Stimulated activated naive CD4-positive, alpha-beta T cell (primary cell): ENCODE results near the gene PTP4A2.
A peak's percentile ranks its signal among the peaks of the same experiment; 100 is the strongest.

ENCODE experiments used
- DNase-seq, 6 experiments: peaks; one replicate each; lab custom pipeline; 2025; lab: John Stamatoyannopoulos, UW

PTP4A2 gene

DNA sequence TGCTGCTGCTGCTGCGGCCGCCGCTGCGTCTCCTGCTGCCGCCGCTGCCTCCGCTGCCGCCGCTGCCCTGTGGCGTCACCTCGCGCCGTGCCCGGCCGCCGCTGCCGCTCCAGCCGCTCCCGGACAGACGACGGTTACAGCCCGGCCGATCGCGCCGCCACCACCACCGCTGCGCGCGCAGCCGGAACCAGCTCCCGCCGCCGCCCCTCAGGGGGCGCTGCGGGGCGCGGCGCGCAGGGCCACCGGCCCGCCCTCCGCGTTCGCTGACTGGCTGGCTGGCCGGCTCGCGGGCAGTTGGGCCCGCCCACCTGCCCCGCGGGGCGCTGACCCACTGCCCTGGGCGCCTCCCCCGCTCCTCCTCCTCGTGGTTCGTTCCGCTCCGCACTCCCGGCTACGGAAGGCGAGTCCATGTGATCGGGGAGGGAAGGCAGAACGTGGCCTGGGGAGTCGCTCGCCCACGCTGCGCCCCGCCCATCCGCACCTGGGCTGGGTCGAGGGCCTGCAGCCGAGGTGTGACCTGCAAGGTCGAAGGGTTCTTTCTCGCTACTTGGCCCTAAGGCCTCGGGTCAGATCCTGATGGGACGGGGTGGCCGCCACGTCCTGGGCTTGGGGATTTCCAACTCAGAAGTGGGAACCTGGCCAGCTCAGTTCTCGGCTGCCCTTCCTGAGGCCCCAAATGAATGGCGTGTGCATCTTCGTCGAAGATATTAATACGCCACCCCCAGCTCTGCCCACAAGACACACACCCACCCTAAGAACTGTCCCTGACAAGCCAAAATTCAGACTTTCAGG, at the start of gene PTP4A2:
Gene PTP4A2, minus strand, starts transcription at position 185 of the 792 bp plus-strand sequence. CDS start 19,303 bp downstream, outside the sequence.
- peak; percentile 67 to 90 (median 80) for DNase-seq

GRCh38 chr1:31987135-31987619, 49.0 kb upstream of the PTP4A2 start:
- no peak for DNase-seq

DNA sequence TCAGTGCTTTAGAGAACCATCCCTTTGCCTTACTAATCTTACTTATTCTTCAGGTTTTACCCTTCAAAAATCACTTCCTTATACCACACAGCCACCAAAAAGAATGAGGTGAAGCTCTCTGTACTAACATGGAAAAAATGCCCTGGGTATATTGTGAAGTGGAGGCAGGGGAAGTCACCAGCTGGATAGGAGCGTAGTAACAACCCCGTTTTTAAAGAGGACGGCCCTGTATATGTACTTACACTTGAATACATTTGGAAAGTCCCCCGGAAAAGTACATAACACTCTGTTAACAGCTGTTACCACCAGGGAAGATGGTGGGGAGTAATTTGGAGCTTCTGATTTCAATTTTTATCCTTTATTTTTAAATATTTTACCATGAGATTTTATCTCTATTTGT, 47.3 kb upstream of the PTP4A2 start:
- no peak for DNase-seq

DNA sequence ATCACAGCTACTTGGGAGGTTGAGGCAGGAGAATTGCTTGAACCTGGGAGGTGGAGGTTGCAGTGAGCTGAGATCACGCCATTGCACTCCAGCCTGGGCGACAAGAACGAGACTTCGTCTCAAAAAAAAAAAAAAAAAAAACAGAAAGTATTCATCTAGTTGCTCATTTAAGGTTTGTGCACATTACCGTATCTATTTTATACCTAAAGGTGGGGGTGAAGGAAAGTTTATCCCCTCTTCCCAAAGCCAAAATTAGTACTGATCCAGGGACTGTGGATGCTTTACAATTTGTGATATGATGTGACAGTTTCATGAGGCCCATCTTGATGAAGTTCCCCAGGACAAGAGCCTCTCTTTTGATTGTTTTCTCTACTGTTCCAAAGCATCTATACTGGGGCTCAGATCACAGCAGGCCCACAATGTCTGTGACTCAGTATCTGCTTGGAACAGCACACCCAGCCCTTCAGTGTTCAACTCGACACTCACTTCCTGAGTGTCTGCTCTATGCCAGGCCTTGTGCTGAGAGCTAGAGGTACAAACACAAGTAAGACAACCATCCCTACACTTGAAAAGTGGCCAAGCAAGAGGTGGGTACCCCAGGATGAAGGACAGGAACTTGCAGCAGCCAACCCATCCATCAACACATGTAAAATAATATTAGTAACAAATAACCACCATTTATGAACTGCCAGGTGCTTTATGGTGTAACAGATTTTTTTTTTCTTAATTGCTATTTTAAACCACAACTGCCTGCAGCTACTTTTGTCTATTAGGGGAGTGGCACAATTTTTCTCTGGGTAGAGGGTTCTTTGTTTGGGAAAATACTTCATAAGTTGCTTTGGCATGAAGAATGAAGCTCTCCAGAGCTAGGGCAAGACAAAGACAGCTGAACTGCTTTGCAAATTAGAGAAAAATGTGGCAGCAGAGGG, 46.5 kb upstream of the PTP4A2 start:
- DNase-seq: peak in 2 of 6 experiments; percentile 12 to 32

GRCh38 chr1:31981972-31982371, 43.8 kb upstream of the PTP4A2 start:
- peak in 3 of 6 experiments; percentile 62 to 66 (median 64) for DNase-seq

- no peak for DNase-seq
Observed at GRCh38 chr1:31981456-31981839, 43.3 kb upstream of the PTP4A2 start.

- DNase-seq: no peak
Observed at GRCh38 chr1:31980835-31981455, 42.8 kb upstream of the PTP4A2 start.

- DNase-seq: no peak
Observed at GRCh38 chr1:31978843-31979400, 40.8 kb upstream of the PTP4A2 start.

DNA sequence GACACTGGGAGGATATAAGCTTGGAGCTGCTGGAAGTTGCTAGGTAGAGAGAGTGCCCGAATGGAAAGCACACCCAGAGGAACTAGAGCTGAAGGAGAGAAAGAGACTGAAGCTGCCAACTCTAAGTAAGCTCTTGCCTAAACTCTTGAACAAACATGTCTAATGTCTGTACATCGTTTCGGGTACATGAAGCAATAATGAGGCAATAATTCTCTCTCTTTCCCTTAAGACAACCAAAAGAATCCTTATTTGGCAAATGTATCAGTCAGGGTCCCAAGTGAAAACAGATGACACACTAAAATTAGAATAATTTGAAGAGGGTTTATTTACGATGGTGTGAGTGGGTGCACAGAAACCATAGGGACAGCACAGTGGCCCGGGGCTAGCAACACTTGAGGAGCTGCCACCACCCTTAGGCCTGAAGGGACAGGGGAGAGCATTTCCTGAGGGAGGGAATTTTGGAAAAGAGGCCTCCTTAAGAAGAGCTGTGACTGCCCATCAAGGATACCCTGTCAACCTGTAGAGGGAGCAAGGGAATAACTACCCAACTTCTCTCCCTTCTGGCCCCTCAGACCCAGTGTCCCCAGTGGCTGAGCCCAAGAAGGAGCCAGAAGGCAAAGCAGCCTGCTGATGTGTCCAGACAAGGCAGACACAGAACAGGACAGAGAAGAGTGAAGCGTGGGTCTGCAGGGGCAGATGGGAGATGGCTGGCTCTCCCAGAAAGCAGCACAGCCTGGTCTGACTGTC, 39.4 kb upstream of the PTP4A2 start:
- no peak for DNase-seq

DNA sequence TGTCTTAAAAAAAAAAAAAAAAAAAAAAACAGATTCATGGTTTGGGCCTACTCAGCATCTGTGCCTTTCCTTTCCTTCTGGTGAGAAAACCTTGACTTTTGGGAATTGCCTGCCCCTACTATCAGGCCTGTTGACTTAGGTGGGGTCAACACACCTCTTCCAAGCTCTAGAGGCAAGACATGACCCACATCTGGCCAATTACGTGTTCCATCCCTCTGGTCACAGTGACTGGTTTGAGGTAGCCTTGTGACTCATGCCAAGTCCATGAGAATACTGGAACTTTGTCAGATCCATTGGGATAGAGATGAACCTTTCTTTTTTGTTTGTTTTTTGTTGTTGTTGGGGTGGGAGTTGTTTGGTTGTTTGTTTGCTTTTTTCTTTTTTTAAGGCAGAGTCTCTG, 38.2 kb upstream of the PTP4A2 start:
- DNase-seq: no peak

GRCh38 chr1:31970873-31971272, 32.7 kb upstream of the PTP4A2 start:
- DNase-seq: no peak

- peak in 1 of 6 experiments; percentile 23 for DNase-seq
Observed at GRCh38 chr1:31961536-31961935, 23.4 kb upstream of the PTP4A2 start.

- DNase-seq: no peak
Observed at GRCh38 chr1:31959521-31960340, 21.6 kb upstream of the PTP4A2 start.

- peak in 2 of 6 experiments; percentile 6 to 10 for DNase-seq
Observed at GRCh38 chr1:31957701-31958674, 19.8 kb upstream of the PTP4A2 start.

GRCh38 chr1:31955917-31956736, 18.0 kb upstream of the PTP4A2 start:
- DNase-seq: peak; percentile 12 to 48 (median 38)

DNA sequence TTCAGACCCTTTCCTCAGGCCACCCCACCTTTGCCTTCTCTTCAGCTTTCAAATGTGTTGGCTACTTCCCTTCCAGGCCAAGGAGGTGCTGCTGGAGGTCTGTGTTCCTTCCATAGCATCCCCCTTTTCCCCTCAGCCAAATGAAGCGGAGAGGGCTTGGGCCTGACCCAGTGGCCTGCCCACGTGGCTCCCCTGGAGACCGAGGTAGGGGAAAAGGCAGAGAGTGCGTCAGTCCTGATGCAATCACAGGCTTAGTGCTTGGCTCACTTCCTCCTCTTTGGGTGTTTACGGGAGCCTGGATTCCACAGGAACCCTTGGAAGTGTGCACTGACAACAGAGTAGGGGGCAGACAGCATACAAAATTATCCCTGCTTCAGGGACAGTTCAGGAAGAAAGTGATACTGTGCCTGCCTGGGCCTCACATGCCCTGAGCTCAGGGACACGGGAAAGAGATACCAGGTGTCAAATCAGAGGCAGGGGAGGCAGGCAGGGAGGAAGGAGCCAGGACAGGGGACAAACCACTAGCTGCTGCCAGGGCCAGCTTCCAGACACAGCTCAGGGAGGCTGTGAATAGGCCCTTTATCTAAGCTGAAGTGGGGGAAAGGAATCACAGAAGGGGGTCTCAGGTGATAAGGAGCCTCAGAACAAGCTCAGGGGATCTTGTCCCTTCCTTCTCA, 16.6 kb upstream of the PTP4A2 start:
- no peak for DNase-seq

DNA sequence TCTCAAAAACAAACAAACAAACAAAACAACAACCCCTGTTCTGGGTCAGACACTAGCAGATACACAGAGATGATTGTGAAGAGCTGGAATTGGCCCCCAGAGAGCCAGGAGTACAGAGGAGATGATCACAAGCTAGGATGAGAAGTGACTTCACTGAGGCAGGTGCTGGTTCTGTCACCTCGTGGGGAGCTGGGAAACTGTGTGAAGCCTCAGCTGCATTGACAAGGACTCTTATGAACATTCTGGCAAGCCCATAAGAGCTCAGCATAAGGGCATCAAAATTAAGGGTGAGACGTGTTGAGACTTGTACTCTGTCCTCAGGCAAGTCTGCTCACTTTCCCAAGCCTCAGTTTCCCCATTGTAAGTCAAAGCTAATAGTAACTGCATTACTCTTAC, 14.7 kb upstream of the PTP4A2 start:
- no peak for DNase-seq

- DNase-seq: no peak
Observed at GRCh38 chr1:31951276-31951675, 13.1 kb upstream of the PTP4A2 start.
